Gastroesophageal sphincter (tissue), 4 donors: ENCODE data around the gene XIRP2. TPM values are rescaled to one million over a fixed set of nuclear protein-coding genes. Genes with fewer than 3 reads are reported as not detected.
"Not testable (repeated sequence)": the region's sequence is repeated elsewhere in the genome, so short reads cannot be mapped to it uniquely, and the experiment has no call there.

ENCODE experiments used
- ATAC-seq: fragments of 150-250 bp; one replicate; pipeline ENCODE4 v1.9.1; 2016; ENCODE audit warnings: mild to moderate bottlenecking, moderate library complexity
- H3K27ac ChIP-seq, 4 donors: fragments of 200-600 bp; sonication (generic) in 3 of 4; 1 replicate in 3 of 4; 2 replicates in 1 of 4; pipeline ENCODE4 v1.5.1; 2016 to 2019
- H3K27me3 ChIP-seq: fragments of 200-600 bp; sonication (generic); one replicate; pipeline ENCODE4 v1.5.1; 2019
- H3K36me3 ChIP-seq, 2 donors: fragments of 200-600 bp; sonication (generic); one replicate each; pipeline ENCODE4 v1.5.1; 2019; ENCODE audit warnings: control low read depth in 1 of 2
- H3K4me1 ChIP-seq, 3 donors: fragments of 200-600 bp; sonication (generic); 1 replicate in 2 of 3; 2 replicates in 1 of 3; pipeline ENCODE4 v1.5.1; 2016 to 2019; ENCODE audit warnings: control low read depth in 2 of 3
- H3K4me3 ChIP-seq, 2 donors: fragments of 200-600 bp; sonication (generic); one replicate each; pipeline ENCODE4 v1.5.1; 2019; ENCODE audit warnings: mild to moderate bottlenecking in 1 of 2, moderate library complexity in 1 of 2
- H3K9me3 ChIP-seq, 3 donors: fragments of 200-600 bp; sonication (generic); one replicate each; pipeline ENCODE4 v1.5.1; 2017 to 2019; ENCODE audit warnings: control low read depth in 2 of 3
- CTCF ChIP-seq, 4 experiments: fragments of 200-600 bp in 2 of 4; fragments of 450-650 bp in 2 of 4; sonication (generic) in 1 of 4; IDR thresholded peaks; one replicate each; pipeline ENCODE4 v1.5.1; 2017 to 2019; ENCODE audit warnings: antibody characterized with exemption in 4 of 4, mild to moderate bottlenecking in 2 of 4, moderate library complexity in 2 of 4
- EP300 ChIP-seq: sonication (generic); formaldehyde crosslinking; IDR thresholded peaks from one replicate; pipeline ENCODE4 v1.6.1; 2017; ENCODE audit warnings: antibody characterized with exemption, mild to moderate bottlenecking
- POLR2A ChIP-seq, 2 donors: fragments of 450-650 bp; IDR thresholded peaks; one replicate each; pipeline ENCODE4 v1.6.1; 2017; ENCODE audit warnings: antibody characterized with exemption in 2 of 2, mild to moderate bottlenecking in 2 of 2, moderate library complexity in 1 of 2
- POLR2AphosphoS5 ChIP-seq: sonication (generic); formaldehyde crosslinking; IDR thresholded peaks from one replicate; pipeline ENCODE4 v1.6.1; 2017; ENCODE audit warnings: antibody characterized with exemption
- WGBS, 2 donors: methylation state at CpG; one replicate each; pipeline ENCODE4 v1.1.5; 2018; ENCODE audit warnings: low coverage in 1 of 2; 5-methylcytosine and 5-hydroxymethylcytosine counted together
- total RNA-seq, 4 donors: library from RNA; depleted of rRNA; stranded (reverse); fragments of >200 nt; gene quantifications; one replicate each; pipeline ENCODE4 v1.1.0, GENCODE V29; 2016

The XIRP2 gene
- total RNA-seq, 4 donors from 2014 or later, result 0.19 TPM; not detected in 3

- H3K4me3 ChIP-seq, result no peak overlapping the region
- no peak for ATAC-seq
- H3K9me3 ChIP-seq, result no peaks in the 10 kb centered on the region
- TF ChIP-seq CTCF (IDR thresholded peaks at IDR 0.05), result no peak
- TF ChIP-seq POLR2AphosphoS5, result no peak
- TF ChIP-seq EP300, result no peak
- no peak for TF ChIP-seq POLR2A (IDR thresholded peaks at IDR 0.05)
- 61 to 80% methylated on average over 1 of the region's 1 CpG for WGBS, 2 donors
- no peaks in the 10 kb centered on the region for H3K27me3 ChIP-seq
- no peaks in the 10 kb centered on the region for H3K36me3 ChIP-seq
- H3K4me1 ChIP-seq, result no peaks in the 10 kb centered on the region
- no peak overlapping the region for H3K27ac ChIP-seq
Observed at GRCh38 chr2:167254721-167255120, 366.4 kb downstream of the XIRP2 start.

DNA sequence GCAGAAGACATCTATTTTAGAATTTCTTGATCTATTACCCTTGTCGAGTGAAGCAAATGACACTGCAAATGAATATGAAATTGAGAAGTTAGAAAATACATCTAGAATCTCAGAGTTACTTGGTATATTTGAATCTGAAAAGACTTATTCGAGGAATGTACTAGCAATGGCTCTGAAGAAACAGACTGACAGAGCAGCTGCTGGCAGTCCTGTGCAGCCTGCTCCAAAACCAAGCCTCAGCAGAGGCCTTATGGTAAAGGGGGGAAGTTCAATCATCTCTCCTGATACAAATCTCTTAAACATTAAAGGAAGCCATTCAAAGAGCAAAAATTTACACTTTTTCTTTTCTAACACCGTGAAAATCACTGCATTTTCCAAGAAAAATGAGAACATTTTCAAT lies 370.4 kb downstream of the XIRP2 start:
- TF ChIP-seq POLR2AphosphoS5 (no peak), EP300 (no peak), POLR2A (IDR thresholded peaks at IDR 0.05) (no peak), CTCF (IDR thresholded peaks at IDR 0.05) (no peak)
- H3K9me3 ChIP-seq, result no peaks in the 10 kb centered on the region
- no peak overlapping the region for H3K27ac ChIP-seq
- no peak overlapping the region for H3K4me3 ChIP-seq
- WGBS, 2 donors, result 54 to 60% methylated on average over 3 of the region's 3 CpGs
- ATAC-seq, result no peak
- H3K4me1 ChIP-seq, result no peaks in the 10 kb centered on the region
- no peaks in the 10 kb centered on the region for H3K27me3 ChIP-seq
- no peaks in the 10 kb centered on the region for H3K36me3 ChIP-seq

DNA sequence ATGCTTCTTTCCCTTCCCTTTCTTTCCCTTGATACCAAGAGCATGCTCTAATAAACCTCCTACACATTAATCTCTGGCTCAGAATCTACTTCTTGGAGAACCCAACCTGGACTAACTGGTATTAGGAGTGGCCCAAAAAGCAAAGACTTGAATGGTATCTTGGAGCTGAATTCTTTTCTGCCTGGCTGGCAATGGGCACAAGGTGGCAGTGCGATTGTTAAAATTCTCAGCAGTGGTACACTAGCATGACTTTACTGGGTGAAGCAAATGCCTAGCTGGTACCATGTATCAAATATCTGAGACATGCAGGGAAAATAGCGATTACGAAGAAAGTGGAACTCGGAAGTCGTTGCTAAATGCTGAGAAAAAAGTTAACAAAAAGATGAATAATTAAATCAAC lies 376.1 kb downstream of the XIRP2 start:
- Histone ChIP-seq H3K36me3 (no peaks in the 10 kb centered on the region), H3K4me1 (no peaks in the 10 kb centered on the region), H3K27me3 (no peaks in the 10 kb centered on the region), H3K27ac (no peak overlapping the region), H3K4me3 (no peak overlapping the region), H3K9me3 (peaks cover 0 to 9% (median 0%) of the 10 kb centered on the region in 3 donors)
- ATAC-seq, result no peak
- 84 to 85% methylated on average over 4 to 5 of the region's 5 CpGs for WGBS, 2 donors
- TF ChIP-seq POLR2AphosphoS5 (no peak), POLR2A (IDR thresholded peaks at IDR 0.05) (no peak), EP300 (no peak), CTCF (IDR thresholded peaks at IDR 0.05) (no peak)

DNA sequence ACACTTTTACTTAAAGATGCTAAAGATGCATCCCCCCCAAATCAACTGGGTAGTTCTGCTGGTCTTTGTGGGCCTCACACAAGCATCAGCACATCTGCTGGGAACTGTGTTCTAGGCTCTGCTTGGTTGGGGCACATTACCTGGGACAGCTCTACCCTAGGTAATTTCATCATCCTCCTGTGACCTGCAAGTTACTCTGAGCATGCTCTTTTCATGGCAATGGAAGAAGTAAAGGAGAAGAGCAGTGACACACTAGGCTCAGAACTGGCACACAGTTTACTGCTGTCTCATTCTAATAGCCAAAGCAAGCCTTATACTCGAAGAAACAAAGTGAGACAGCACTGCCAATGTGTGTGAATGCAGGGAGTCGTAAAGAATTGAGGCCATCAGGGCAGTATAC lies 376.7 kb downstream of the XIRP2 start:
- H3K4me1 ChIP-seq, result no peaks in the 10 kb centered on the region
- no peak overlapping the region for H3K4me3 ChIP-seq
- no peak overlapping the region for H3K27ac ChIP-seq
- no peaks in the 10 kb centered on the region for H3K36me3 ChIP-seq
- peaks cover 0 to 9% (median 0%) of the 10 kb centered on the region in 3 donors for H3K9me3 ChIP-seq
- TF ChIP-seq CTCF (IDR thresholded peaks at IDR 0.05) (no peak), POLR2A (IDR thresholded peaks at IDR 0.05) (no peak), POLR2AphosphoS5 (no peak), EP300 (no peak)
- no peak for ATAC-seq
- WGBS, 2 donors, result 73 to 85% methylated on average over 2 of the region's 2 CpGs
- no peaks in the 10 kb centered on the region for H3K27me3 ChIP-seq

- no peaks in the 10 kb centered on the region for H3K27me3 ChIP-seq
- H3K9me3 ChIP-seq, result peaks cover 0 to 9% (median 0%) of the 10 kb centered on the region in 3 donors
- H3K27ac ChIP-seq, result no peak overlapping the region
- no peaks in the 10 kb centered on the region for H3K36me3 ChIP-seq
- H3K4me3 ChIP-seq, result no peak overlapping the region
- 83 to 89% methylated on average over 3 of the region's 5 CpGs for WGBS, 2 donors
- no peak for ATAC-seq
- H3K4me1 ChIP-seq, result no peaks in the 10 kb centered on the region
- TF ChIP-seq POLR2AphosphoS5, result no peak
- TF ChIP-seq POLR2A (IDR thresholded peaks at IDR 0.05), result no peak
- TF ChIP-seq EP300, result no peak
Observed at GRCh38 chr2:167265722-167266121, 377.4 kb downstream of the XIRP2 start.

DNA sequence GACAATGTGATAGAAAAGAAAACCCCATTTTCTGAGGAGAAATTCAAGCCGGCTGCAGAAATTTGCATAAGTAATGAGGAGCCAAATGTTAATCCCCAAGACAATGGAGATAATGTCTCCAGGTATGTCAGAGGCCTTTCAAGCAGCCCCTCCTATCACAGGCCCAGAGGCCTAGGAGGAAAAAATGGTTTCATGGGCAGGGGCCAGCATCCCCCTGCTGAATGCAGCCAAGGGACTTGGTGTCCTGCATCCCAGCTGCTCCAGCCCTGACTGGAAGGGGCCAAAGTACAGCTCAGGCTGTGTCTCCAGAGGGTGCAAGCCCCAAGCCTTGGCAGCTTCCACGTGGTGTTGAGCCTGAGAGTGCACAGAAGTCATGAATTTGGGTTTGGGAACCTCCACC lies 380.0 kb downstream of the XIRP2 start:
- H3K4me1 ChIP-seq, H3K27ac ChIP-seq, H3K9me3 ChIP-seq, H3K36me3 ChIP-seq, ATAC-seq, H3K4me3 ChIP-seq, H3K27me3 ChIP-seq: not testable (repeated sequence)
- WGBS, 2 donors, result 57% methylated on average over 1 of the region's 2 CpGs; no CpG with 5 or more reads in 1 of the 2 donors
